ENCODE data around the gene CPNE4.
A peak's percentile ranks its signal among the peaks of the same experiment; 100 is the strongest.

The CPNE4 gene

GRCh38 chr3:132037581-132037980 lies 2.8 kb upstream of the CPNE4 start:
- DNase-seq (ENCODE audit: low read depth) = no peak
- no peak overlapping the region for H3K4me3 ChIP-seq (ENCODE audit: low read depth, low read length)
- in situ Hi-C loops (cut with HindIII; ENCODE audit: low sequenced_read_pairs) = loop anchor here (25.0 kb wide), 1 partner anchor 975 kb away; no protein-coding TSS in a partner anchor
- TF ChIP-seq CTCF (IDR thresholded peaks at IDR 0.05; ENCODE audit: low read depth, low read length, missing control alignments) = no peak

GRCh38 chr3:132037056-132037455 lies 2.2 kb upstream of the CPNE4 start:
- DNase-seq (ENCODE audit: low read depth) = no peak
- no peak overlapping the region for H3K4me3 ChIP-seq (ENCODE audit: low read depth, low read length)
- in situ Hi-C loops (cut with HindIII; ENCODE audit: low sequenced_read_pairs) = loop anchor here (25.0 kb wide), 1 partner anchor 975 kb away; no protein-coding TSS in a partner anchor
- TF ChIP-seq CTCF (IDR thresholded peaks at IDR 0.05; ENCODE audit: low read depth, low read length, missing control alignments) = no peak

- TF ChIP-seq CTCF (IDR thresholded peaks at IDR 0.05; ENCODE audit: low read depth, low read length, missing control alignments) = no peak
- in situ Hi-C loops (cut with HindIII; ENCODE audit: low sequenced_read_pairs) = loop anchor here (25.0 kb wide), 1 partner anchor 972 kb away; no protein-coding TSS in a partner anchor
- no peak for DNase-seq (ENCODE audit: low read depth)
- peak overlapping the region; percentile 43 for H3K4me3 ChIP-seq (ENCODE audit: low read depth, low read length)
These were observed 723 bp downstream of the CPNE4 start for GRCh38 chr3:132034097-132034485.

- no peak for DNase-seq (ENCODE audit: low read depth)
- TF ChIP-seq CTCF (IDR thresholded peaks at IDR 0.05; ENCODE audit: low read depth, low read length, missing control alignments) = no peak
- H3K4me3 ChIP-seq (ENCODE audit: low read depth, low read length) = no peak overlapping the region
- in situ Hi-C loops (cut with HindIII; ENCODE audit: low sequenced_read_pairs) = loop anchor here (25.0 kb wide), 1 partner anchor 971 kb away; no protein-coding TSS in a partner anchor
These were observed 1.3 kb downstream of the CPNE4 start for GRCh38 chr3:132033471-132033870.

- no peak for TF ChIP-seq CTCF (IDR thresholded peaks at IDR 0.05; ENCODE audit: low read depth, low read length, missing control alignments)
- in situ Hi-C loops (cut with HindIII; ENCODE audit: low sequenced_read_pairs) = loop anchor here (25.0 kb wide), 1 partner anchor 971 kb away; no protein-coding TSS in a partner anchor
- no peak for DNase-seq (ENCODE audit: low read depth)
- H3K4me3 ChIP-seq (ENCODE audit: low read depth, low read length) = no peak overlapping the region
These were observed 1.9 kb downstream of the CPNE4 start for GRCh38 chr3:132032959-132033358.

GRCh38 chr3:132029182-132029902 lies 5.5 kb downstream of the CPNE4 start:
- DNase-seq (ENCODE audit: low read depth) = peak; percentile 62
- in situ Hi-C loops (cut with HindIII; ENCODE audit: low sequenced_read_pairs) = loop anchor here (5.0 to 25.0 kb wide), 2 partner anchors 232 to 967 kb away; no protein-coding TSS in a partner anchor
- no peak overlapping the region for H3K4me3 ChIP-seq (ENCODE audit: low read depth, low read length)
- peak; percentile 90 for TF ChIP-seq CTCF (IDR thresholded peaks at IDR 0.05; ENCODE audit: low read depth, low read length, missing control alignments)
